ENCODE results near the gene VPS4B.
"Not testable (repeated sequence)": the region's sequence is repeated elsewhere in the genome, so short reads cannot be mapped to it uniquely, and the experiment has no call there.

VPS4B gene

GRCh38 chr18:63368611-63369010 is 53.7 kb downstream of the VPS4B start:
- H3K9ac ChIP-seq (ENCODE audit: low read depth, low read length), result no peak overlapping the region
- H3K27ac ChIP-seq (ENCODE audit: low read depth, low read length), result no peak overlapping the region
- no peaks in the 10 kb centered on the region for H3K27me3 ChIP-seq (ENCODE audit: control insufficient read depth, insufficient read depth, low read length)
- 0 out of 2 replicates have a peak, but pooled peaks cover 4% of the 10 kb centered on the region for H3K9me3 ChIP-seq (ENCODE audit: control insufficient read depth, insufficient read depth, low read length)
- no peaks in the 10 kb centered on the region for H3K36me3 ChIP-seq (ENCODE audit: control insufficient read depth, insufficient read depth, low read length)
- H3K4me3 ChIP-seq (ENCODE audit: low read depth, low read length), result peak overlapping the region; percentile 68; the same call in 1 of the 2 replicates
- peaks cover 5% of the 10 kb centered on the region; the same call in 1 of the 2 replicates for H3K4me1 ChIP-seq (ENCODE audit: control insufficient read depth, insufficient read depth, low read length)

- peak within 1 kb of the TSS; percentile 82 for H3K9ac ChIP-seq (ENCODE audit: low read depth, low read length)
- H3K36me3 ChIP-seq (ENCODE audit: control insufficient read depth, insufficient read depth, low read length), result peaks cover 6% of the 10 kb centered on the region
- H3K9me3 ChIP-seq (ENCODE audit: control insufficient read depth, insufficient read depth, low read length), result 0 out of 2 replicates have a peak, but pooled peaks cover 4% of the 10 kb centered on the region
- H3K4me1 ChIP-seq (ENCODE audit: control insufficient read depth, insufficient read depth, low read length), result peaks cover 5% of the 10 kb centered on the region; the same call in 1 of the 2 replicates
- H3K27ac ChIP-seq (ENCODE audit: low read depth, low read length), result peak within 1 kb of the TSS; percentile 88
- peak within 1 kb of the TSS; percentile 68 for H3K4me3 ChIP-seq (ENCODE audit: low read depth, low read length)
- no peaks in the 10 kb centered on the region for H3K27me3 ChIP-seq (ENCODE audit: control insufficient read depth, insufficient read depth, low read length)
Observed at GRCh38 chr18:63367053-63367953, 55.0 kb downstream of the VPS4B start, which contains the start of gene KDSR. Gene KDSR, minus strand, starts transcription at chr18:63367206. Its CDS starts 88 bp downstream, at chr18:63367118.

GRCh38 chr18:63366213-63367052 is 55.8 kb downstream of the VPS4B start:
- H3K9ac ChIP-seq (ENCODE audit: low read depth, low read length), result peak overlapping the region; percentile 82
- peak overlapping the region; percentile 88 for H3K27ac ChIP-seq (ENCODE audit: low read depth, low read length)

GRCh38 chr18:63365876-63366212 is 56.4 kb downstream of the VPS4B start:
- peaks cover 5% of the 10 kb centered on the region; the same call in 1 of the 2 replicates for H3K4me1 ChIP-seq (ENCODE audit: control insufficient read depth, insufficient read depth, low read length)
- H3K9ac ChIP-seq (ENCODE audit: low read depth, low read length), result peak overlapping the region; percentile 82
- peak overlapping the region; percentile 88 for H3K27ac ChIP-seq (ENCODE audit: low read depth, low read length)
- 0 out of 2 replicates have a peak, but pooled peaks cover 4% of the 10 kb centered on the region for H3K9me3 ChIP-seq (ENCODE audit: control insufficient read depth, insufficient read depth, low read length)
- H3K4me3 ChIP-seq (ENCODE audit: low read depth, low read length), result peak overlapping the region; percentile 68
- H3K36me3 ChIP-seq (ENCODE audit: control insufficient read depth, insufficient read depth, low read length), result peaks cover 17% of the 10 kb centered on the region
- H3K27me3 ChIP-seq (ENCODE audit: control insufficient read depth, insufficient read depth, low read length), result no peaks in the 10 kb centered on the region

More at GRCh38 chr18:63366213-63367052, 55.8 kb downstream of the VPS4B start:
- H3K9me3 ChIP-seq (ENCODE audit: control insufficient read depth, insufficient read depth, low read length), result 0 out of 2 replicates have a peak, but pooled peaks cover 4% of the 10 kb centered on the region
- H3K36me3 ChIP-seq (ENCODE audit: control insufficient read depth, insufficient read depth, low read length), result peaks cover 12% of the 10 kb centered on the region
- H3K27me3 ChIP-seq (ENCODE audit: control insufficient read depth, insufficient read depth, low read length), result no peaks in the 10 kb centered on the region
- H3K4me3 ChIP-seq (ENCODE audit: low read depth, low read length), result peak overlapping the region; percentile 68
- H3K4me1 ChIP-seq (ENCODE audit: control insufficient read depth, insufficient read depth, low read length), result peaks cover 5% of the 10 kb centered on the region; the same call in 1 of the 2 replicates

- H3K4me1 ChIP-seq (ENCODE audit: control insufficient read depth, insufficient read depth, low read length), result peaks cover 5% of the 10 kb centered on the region; the same call in 1 of the 2 replicates
- no peak overlapping the region for H3K27ac ChIP-seq (ENCODE audit: low read depth, low read length)
- no peak overlapping the region for H3K9ac ChIP-seq (ENCODE audit: low read depth, low read length)
- H3K27me3 ChIP-seq (ENCODE audit: control insufficient read depth, insufficient read depth, low read length), result no peaks in the 10 kb centered on the region
- H3K9me3 ChIP-seq (ENCODE audit: control insufficient read depth, insufficient read depth, low read length), result no peaks in the 10 kb centered on the region
- no peak overlapping the region for H3K4me3 ChIP-seq (ENCODE audit: low read depth, low read length)
- H3K36me3 ChIP-seq (ENCODE audit: control insufficient read depth, insufficient read depth, low read length), result peaks cover 35% of the 10 kb centered on the region
Observed at GRCh38 chr18:63363951-63364350, 58.3 kb downstream of the VPS4B start.

- not testable (repeated sequence) for H3K4me1 ChIP-seq (ENCODE audit: control insufficient read depth, insufficient read depth, low read length); H3K9ac ChIP-seq (ENCODE audit: low read depth, low read length); H3K4me3 ChIP-seq (ENCODE audit: low read depth, low read length); H3K27me3 ChIP-seq (ENCODE audit: control insufficient read depth, insufficient read depth, low read length); H3K9me3 ChIP-seq (ENCODE audit: control insufficient read depth, insufficient read depth, low read length); H3K27ac ChIP-seq (ENCODE audit: low read depth, low read length)
- peaks cover 37% of the 10 kb centered on the region for H3K36me3 ChIP-seq (ENCODE audit: control insufficient read depth, insufficient read depth, low read length)
Observed at GRCh38 chr18:63363420-63363819, 58.9 kb downstream of the VPS4B start.

GRCh38 chr18:63356272-63356896 is 65.9 kb downstream of the VPS4B start:
- Histone ChIP-seq H3K27me3 (ENCODE audit: control insufficient read depth, insufficient read depth, low read length) (no peaks in the 10 kb centered on the region), H3K9me3 (ENCODE audit: control insufficient read depth, insufficient read depth, low read length) (no peaks in the 10 kb centered on the region), H3K4me3 (ENCODE audit: low read depth, low read length) (no peak overlapping the region), H3K27ac (ENCODE audit: low read depth, low read length) (no peak overlapping the region), H3K9ac (ENCODE audit: low read depth, low read length) (no peak overlapping the region), H3K36me3 (ENCODE audit: control insufficient read depth, insufficient read depth, low read length) (peaks cover 77% of the 10 kb centered on the region), H3K4me1 (ENCODE audit: control insufficient read depth, insufficient read depth, low read length) (no peaks in the 10 kb centered on the region)

- Histone ChIP-seq H3K4me3 (ENCODE audit: low read depth, low read length) (no peak overlapping the region), H3K4me1 (ENCODE audit: control insufficient read depth, insufficient read depth, low read length) (no peaks in the 10 kb centered on the region), H3K9ac (ENCODE audit: low read depth, low read length) (no peak overlapping the region), H3K27me3 (ENCODE audit: control insufficient read depth, insufficient read depth, low read length) (no peaks in the 10 kb centered on the region), H3K36me3 (ENCODE audit: control insufficient read depth, insufficient read depth, low read length) (peaks cover 91% of the 10 kb centered on the region), H3K27ac (ENCODE audit: low read depth, low read length) (no peak overlapping the region), H3K9me3 (ENCODE audit: control insufficient read depth, insufficient read depth, low read length) (no peaks in the 10 kb centered on the region)
Observed at GRCh38 chr18:63350230-63350629, 72.0 kb downstream of the VPS4B start.

GRCh38 chr18:63348508-63349136 is 73.7 kb downstream of the VPS4B start:
- no peaks in the 10 kb centered on the region for H3K27me3 ChIP-seq (ENCODE audit: control insufficient read depth, insufficient read depth, low read length)
- H3K36me3 ChIP-seq (ENCODE audit: control insufficient read depth, insufficient read depth, low read length), result peaks cover 91% of the 10 kb centered on the region
- H3K9me3 ChIP-seq (ENCODE audit: control insufficient read depth, insufficient read depth, low read length), result no peaks in the 10 kb centered on the region
- H3K4me1 ChIP-seq (ENCODE audit: control insufficient read depth, insufficient read depth, low read length), result no peaks in the 10 kb centered on the region
- H3K27ac ChIP-seq (ENCODE audit: low read depth, low read length), result no peak overlapping the region
- H3K9ac ChIP-seq (ENCODE audit: low read depth, low read length), result no peak overlapping the region
- no peak overlapping the region for H3K4me3 ChIP-seq (ENCODE audit: low read depth, low read length)

- H3K4me3 ChIP-seq (ENCODE audit: low read depth, low read length), result no peak overlapping the region
- peaks cover 83% of the 10 kb centered on the region for H3K36me3 ChIP-seq (ENCODE audit: control insufficient read depth, insufficient read depth, low read length)
- no peak overlapping the region for H3K9ac ChIP-seq (ENCODE audit: low read depth, low read length)
- no peaks in the 10 kb centered on the region for H3K9me3 ChIP-seq (ENCODE audit: control insufficient read depth, insufficient read depth, low read length)
- H3K27ac ChIP-seq (ENCODE audit: low read depth, low read length), result no peak overlapping the region
- H3K4me1 ChIP-seq (ENCODE audit: control insufficient read depth, insufficient read depth, low read length), result no peaks in the 10 kb centered on the region
- no peaks in the 10 kb centered on the region for H3K27me3 ChIP-seq (ENCODE audit: control insufficient read depth, insufficient read depth, low read length)
Observed at GRCh38 chr18:63346480-63347183, 75.6 kb downstream of the VPS4B start.

Data from HUES48 (cell line).